Neural progenitor cell (in vitro differentiated cells): Measurements from ENCODE around the gene CTRB1.

ENCODE experiments used
- CTCF ChIP-seq: fragments of 200-600 bp; sonication (generic); IDR thresholded peaks from 2 replicates; pipeline ENCODE4 v1.5.1; 2017; ENCODE audit warnings: antibody characterized with exemption, mild to moderate bottlenecking
- EZH2 ChIP-seq: fragments of 200-600 bp; sonication (generic); IDR thresholded peaks from 2 replicates; pipeline ENCODE4 v1.6.1; 2017; ENCODE audit warnings: antibody characterized with exemption, mild to moderate bottlenecking, moderate library complexity
- EZH2phosphoT487 ChIP-seq: fragments of 200-600 bp; sonication (generic); IDR thresholded peaks from 2 replicates; pipeline ENCODE4 v1.6.1; 2017; ENCODE audit warnings: antibody characterized with exemption

GRCh38 chr16:75251280-75252048 lies 32.7 kb downstream of the CTRB1 start, which contains the start of gene BCAR1:
- TF ChIP-seq CTCF: peak; percentile 7
- TF ChIP-seq EZH2: no peak
- peak; percentile 9 for TF ChIP-seq EZH2phosphoT487
